ENCODE measurements around the gene DIPK1A.

DIPK1A gene

GRCh38 chr1:92850019-92850418 lies 111.2 kb downstream of the DIPK1A start:
- Mint-ChIP-seq H3K4me3 (no peak overlapping the region), H3K9me3 (no peaks in the 10 kb centered on the region), H3K4me1 (peaks cover 10 to 33% of the 10 kb centered on the region in 2 donors), H3K27me3 (no peaks in the 10 kb centered on the region), H3K27ac (peak overlapping the region; percentile 65), H3K36me3 (peaks cover 38 to 40% of the 10 kb centered on the region in 2 donors)
- ATAC-seq (replicated peaks) (no peak), DNase-seq (no peak)

DNA sequence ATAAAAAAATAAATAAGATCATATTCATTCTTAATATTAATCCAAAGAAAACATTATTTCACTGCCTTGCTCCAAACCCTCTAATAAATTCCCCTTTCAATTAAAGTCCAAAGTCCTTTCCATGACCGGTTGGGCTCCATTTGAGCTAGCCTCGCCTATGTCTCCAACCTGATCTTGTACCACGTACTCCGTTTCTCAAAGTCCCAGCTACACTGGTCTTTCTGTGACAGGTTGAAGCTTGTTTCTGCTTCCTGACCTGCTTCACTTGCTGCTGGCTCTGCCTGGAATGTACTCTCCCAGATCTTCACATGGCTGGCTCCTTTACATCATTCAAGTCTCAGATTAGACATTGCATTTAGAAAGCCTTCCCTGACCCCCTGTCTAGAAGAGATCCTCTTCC lies 113.1 kb downstream of the DIPK1A start:
- Mint-ChIP-seq H3K4me3 (no peak overlapping the region), H3K4me1 (peaks cover 4 to 15% of the 10 kb centered on the region in 2 donors), H3K27me3 (no peaks in the 10 kb centered on the region), H3K27ac (no peak overlapping the region), H3K36me3 (peaks cover 43 to 47% of the 10 kb centered on the region in 2 donors), H3K9me3 (no peaks in the 10 kb centered on the region)
- no peak for DNase-seq
- ATAC-seq (replicated peaks): no peak

GRCh38 chr1:92845908-92846307 lies 115.4 kb downstream of the DIPK1A start:
- Mint-ChIP-seq H3K27me3 (no peaks in the 10 kb centered on the region), H3K4me3 (no peak overlapping the region), H3K36me3 (peaks cover 41 to 43% of the 10 kb centered on the region in 2 donors), H3K4me1 (peaks cover 0 to 2% of the 10 kb centered on the region in 2 donors), H3K27ac (no peak overlapping the region), H3K9me3 (no peaks in the 10 kb centered on the region)
- ATAC-seq (replicated peaks): peak in 1 of 2 donors; percentile 65
- DNase-seq: no peak

DNA sequence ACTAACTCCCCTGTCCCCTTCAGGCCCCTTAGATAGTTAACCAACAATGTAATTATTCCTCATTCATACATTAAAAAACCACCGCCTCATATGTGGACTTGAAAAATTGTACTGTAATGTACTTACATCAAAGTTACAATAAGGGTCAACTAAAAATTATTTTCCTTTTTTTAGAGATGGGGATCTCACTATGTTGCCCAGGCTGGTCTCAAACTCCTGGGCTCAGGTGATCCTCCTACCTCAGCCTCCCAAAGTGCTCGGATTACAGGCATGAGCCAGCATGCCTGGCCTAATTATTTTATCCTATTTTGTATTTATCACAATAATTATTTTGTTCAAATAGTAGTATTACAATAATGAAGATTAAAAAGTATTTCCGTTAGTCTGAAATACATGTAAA lies 116.8 kb downstream of the DIPK1A start:
- Mint-ChIP-seq H3K27me3 (no peaks in the 10 kb centered on the region), H3K27ac (no peak overlapping the region), H3K4me1 (peaks cover 6 to 9% of the 10 kb centered on the region in 2 donors), H3K4me3 (no peak overlapping the region), H3K36me3 (peaks cover 44 to 52% of the 10 kb centered on the region in 2 donors), H3K9me3 (no peaks in the 10 kb centered on the region)
- ATAC-seq (replicated peaks) (no peak), DNase-seq (no peak)

DNA sequence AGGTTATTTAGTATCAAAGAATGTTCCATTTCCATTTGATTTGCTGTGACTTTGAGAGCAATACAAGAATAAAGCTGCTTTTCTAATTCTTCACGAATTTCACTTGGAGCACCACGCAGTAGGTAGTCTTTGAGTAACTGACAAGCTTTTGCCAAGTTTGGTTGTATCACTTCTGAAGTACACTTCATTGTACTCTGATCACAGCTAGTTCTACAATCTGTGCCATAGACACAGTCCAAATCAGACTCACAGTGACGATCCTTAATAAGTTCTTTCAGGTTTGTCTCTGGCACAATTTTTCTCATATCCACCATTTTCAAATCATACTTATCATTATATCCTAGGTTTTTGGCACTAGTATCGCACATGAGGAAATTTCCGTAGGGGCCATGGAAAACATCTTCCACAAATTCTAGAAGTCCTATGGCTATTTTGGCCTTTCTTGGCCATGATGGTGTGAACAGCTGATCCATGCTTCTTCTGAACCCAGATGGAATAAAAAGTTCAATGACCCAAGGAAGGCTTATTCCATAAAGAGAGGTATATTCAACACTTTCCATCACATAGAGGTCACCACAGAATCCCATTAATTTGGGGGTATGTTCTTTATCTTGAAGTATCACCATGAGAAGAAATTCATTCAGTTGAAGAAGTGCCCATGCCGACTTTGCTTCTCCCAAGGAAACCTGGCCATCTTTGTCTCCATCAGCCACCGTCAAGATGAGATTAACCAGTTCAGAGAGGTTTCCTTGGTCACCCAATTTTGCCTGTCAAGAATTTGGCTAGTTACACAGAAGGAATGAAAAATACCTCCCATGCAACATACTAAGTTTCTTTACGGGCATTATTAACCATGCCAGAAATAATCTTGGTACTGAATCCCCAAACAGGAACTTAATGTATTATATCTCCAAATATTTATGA lies 117.6 kb downstream of the DIPK1A start:
- no peak for DNase-seq
- no peak for ATAC-seq (replicated peaks)
- Mint-ChIP-seq H3K27ac (peak overlapping the region; percentile 76), H3K36me3 (peaks cover 45 to 54% of the 10 kb centered on the region in 2 donors), H3K4me1 (peaks cover 8 to 12% of the 10 kb centered on the region in 2 donors), H3K9me3 (no peaks in the 10 kb centered on the region), H3K4me3 (no peak overlapping the region), H3K27me3 (no peaks in the 10 kb centered on the region)

- H3K4me3 Mint-ChIP-seq: no peak overlapping the region
- H3K36me3 Mint-ChIP-seq: peaks cover 48 to 57% of the 10 kb centered on the region in 2 donors
- no peaks in the 10 kb centered on the region for H3K27me3 Mint-ChIP-seq
- H3K27ac Mint-ChIP-seq: no peak overlapping the region
- H3K9me3 Mint-ChIP-seq: no peaks in the 10 kb centered on the region
- H3K4me1 Mint-ChIP-seq: peaks cover 15 to 17% of the 10 kb centered on the region in 2 donors
- no peak for DNase-seq
- ATAC-seq (replicated peaks): no peak
Measured at GRCh38 chr1:92843046-92843423, 118.2 kb downstream of the DIPK1A start.

- Mint-ChIP-seq H3K9me3 (no peaks in the 10 kb centered on the region), H3K36me3 (peaks cover 53 to 64% of the 10 kb centered on the region in 2 donors), H3K4me3 (no peak overlapping the region), H3K27ac (no peak overlapping the region), H3K4me1 (peaks cover 21 to 22% of the 10 kb centered on the region in 2 donors), H3K27me3 (no peaks in the 10 kb centered on the region)
- no peak for DNase-seq
- no peak for ATAC-seq (replicated peaks)
Measured at GRCh38 chr1:92842082-92843045, 118.9 kb downstream of the DIPK1A start.

DNA sequence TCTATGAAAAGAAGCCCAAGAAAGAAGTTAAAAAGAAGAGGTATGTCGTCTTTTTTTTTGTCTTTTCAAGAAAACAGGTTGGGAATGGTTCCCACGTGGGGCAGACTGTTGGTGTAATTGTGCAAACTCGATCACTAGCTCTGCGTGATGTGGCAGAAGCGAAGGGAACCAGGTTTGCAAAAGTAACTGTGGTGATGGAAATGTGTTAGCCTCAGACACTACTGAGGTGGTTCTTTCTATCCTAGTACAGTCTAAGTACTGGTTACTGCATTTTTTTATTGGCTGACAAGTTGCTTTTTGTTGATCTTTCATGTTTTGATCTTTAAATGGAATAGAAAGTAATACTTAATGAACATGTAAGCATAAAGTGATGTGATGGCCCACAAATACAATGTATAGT lies 120.7 kb downstream of the DIPK1A start:
- DNase-seq (no peak), ATAC-seq (replicated peaks) (no peak)
- Mint-ChIP-seq H3K4me3 (no peak overlapping the region), H3K27ac (no peak overlapping the region), H3K27me3 (no peaks in the 10 kb centered on the region), H3K36me3 (peaks cover 49 to 71% of the 10 kb centered on the region in 2 donors), H3K9me3 (no peaks in the 10 kb centered on the region), H3K4me1 (peaks cover 24 to 31% of the 10 kb centered on the region in 2 donors)

DNA sequence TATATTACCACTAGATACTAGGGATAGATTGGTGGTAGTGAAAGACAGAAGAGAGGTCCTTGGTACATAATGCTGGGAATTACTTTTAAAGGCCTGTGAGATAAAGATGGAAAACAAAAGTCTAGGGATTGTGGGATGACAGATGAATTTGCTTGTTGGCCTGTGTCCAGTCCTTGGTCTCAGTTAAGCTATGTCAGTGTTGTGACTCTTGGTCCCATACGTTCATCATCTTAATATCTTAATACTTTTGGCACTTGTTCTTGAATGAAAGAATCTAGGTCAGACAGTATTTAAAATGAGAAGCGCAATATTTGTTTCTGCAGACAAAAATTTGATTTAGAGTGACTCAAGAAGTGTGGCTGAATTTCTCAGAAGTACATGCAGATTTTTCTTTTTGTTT lies 121.8 kb downstream of the DIPK1A start:
- DNase-seq (no peak), ATAC-seq (replicated peaks) (no peak)
- Mint-ChIP-seq H3K4me1 (peaks cover 33 to 43% of the 10 kb centered on the region in 2 donors), H3K27ac (peak overlapping the region; percentile 42), H3K27me3 (no peaks in the 10 kb centered on the region), H3K36me3 (peaks cover 56 to 82% of the 10 kb centered on the region in 2 donors), H3K9me3 (no peaks in the 10 kb centered on the region), H3K4me3 (peak overlapping the region in 1 of 2 donors; percentile 7)

DNA sequence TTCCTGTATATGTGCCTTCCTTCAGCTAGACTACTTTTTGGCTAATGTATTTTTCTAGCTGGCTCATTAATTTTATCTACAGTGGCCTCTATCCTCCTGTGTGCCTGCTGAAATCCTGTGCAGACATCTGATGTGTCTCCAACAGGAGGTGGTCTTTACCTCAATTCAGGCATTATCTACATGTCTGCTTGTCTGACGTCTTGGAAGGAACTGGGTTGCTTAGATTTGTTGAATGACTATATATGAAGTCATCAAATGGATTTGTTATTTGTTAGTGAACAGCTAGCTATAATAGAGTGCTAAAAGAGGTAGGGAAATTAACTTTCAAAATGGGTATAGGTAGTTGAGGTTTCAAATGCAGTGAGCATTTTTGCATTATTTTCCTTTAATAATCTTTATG lies 122.7 kb downstream of the DIPK1A start:
- ATAC-seq (replicated peaks) (no peak), DNase-seq (no peak)
- Mint-ChIP-seq H3K27ac (peak overlapping the region; percentile 42), H3K4me1 (peaks cover 38 to 52% of the 10 kb centered on the region in 2 donors), H3K36me3 (peaks cover 56 to 82% of the 10 kb centered on the region in 2 donors), H3K4me3 (peak overlapping the region in 1 of 2 donors; percentile 27), H3K9me3 (no peaks in the 10 kb centered on the region), H3K27me3 (no peaks in the 10 kb centered on the region)

GRCh38 chr1:92837062-92837461 lies 124.2 kb downstream of the DIPK1A start:
- no peaks in the 10 kb centered on the region for H3K27me3 Mint-ChIP-seq
- peaks cover 62 to 87% of the 10 kb centered on the region in 2 donors for H3K36me3 Mint-ChIP-seq
- no peak for DNase-seq
- no peak for ATAC-seq (replicated peaks)
- H3K9me3 Mint-ChIP-seq: no peaks in the 10 kb centered on the region
- H3K4me1 Mint-ChIP-seq: peaks cover 39 to 64% of the 10 kb centered on the region in 2 donors
- H3K27ac Mint-ChIP-seq: peak overlapping the region; percentile 47
- peak overlapping the region; percentile 22 to 39 for H3K4me3 Mint-ChIP-seq

GRCh38 chr1:92834617-92835016 lies 126.6 kb downstream of the DIPK1A start:
- Mint-ChIP-seq H3K36me3 (peaks cover 55 to 74% of the 10 kb centered on the region in 2 donors), H3K4me1 (peaks cover 34 to 66% of the 10 kb centered on the region in 2 donors), H3K27me3 (no peaks in the 10 kb centered on the region), H3K27ac (peak overlapping the region; percentile 99), H3K4me3 (peak overlapping the region; percentile 94 to 95), H3K9me3 (no peaks in the 10 kb centered on the region)
- DNase-seq (no peak), ATAC-seq (replicated peaks) (no peak)

- H3K4me3 Mint-ChIP-seq: peak overlapping the region; percentile 94 to 95
Measured at GRCh38 chr1:92833840-92834239, 127.4 kb downstream of the DIPK1A start.

GRCh38 chr1:92832537-92833114 lies 128.6 kb downstream of the DIPK1A start:
- DNase-seq (no peak), ATAC-seq (replicated peaks) (peak in 1 of 2 donors; percentile 2)
- peak overlapping the region; percentile 94 to 95 for H3K4me3 Mint-ChIP-seq
- no peaks in the 10 kb centered on the region for H3K27me3 Mint-ChIP-seq
- H3K36me3 Mint-ChIP-seq: peaks cover 41 to 56% of the 10 kb centered on the region in 2 donors
- H3K4me1 Mint-ChIP-seq: peaks cover 23 to 54% of the 10 kb centered on the region in 2 donors
- no peaks in the 10 kb centered on the region for H3K9me3 Mint-ChIP-seq
- H3K27ac Mint-ChIP-seq: peak overlapping the region; percentile 99

More at GRCh38 chr1:92833840-92834239, 127.4 kb downstream of the DIPK1A start:
- DNase-seq (no peak), ATAC-seq (replicated peaks) (no peak)
- peaks cover 53 to 68% of the 10 kb centered on the region in 2 donors for H3K36me3 Mint-ChIP-seq
- H3K27me3 Mint-ChIP-seq: no peaks in the 10 kb centered on the region
- H3K4me1 Mint-ChIP-seq: peaks cover 31 to 66% of the 10 kb centered on the region in 2 donors
- no peaks in the 10 kb centered on the region for H3K9me3 Mint-ChIP-seq
- peak overlapping the region; percentile 99 for H3K27ac Mint-ChIP-seq

All from stimulated activated naive B cell treated with anti-CD40 and anti-IgM and Interleukin-4, amounts not matched to agents 10 μg/mL and 1 μg/mL and 100 μg/mL, for 72 hours (primary cell).